K562 (cell line): ENCODE results near the gene DAO. TPM values are rescaled to one million over a fixed set of nuclear protein-coding genes. Genes with fewer than 3 reads are reported as not detected.

ENCODE experiments used
- ATAC-seq: fragments of 200-7000 bp; cut with Tn5 transposase; 3 replicates; pipeline ENCODE4 v1.9.1; 2020; ENCODE audit warnings: moderate library complexity
- BruUV-seq: library from RNA; stranded (reverse); fragments of 400-500 nt; replicated peaks from 2 replicates; lab custom pipeline; 2021; lab: Mats Ljungman, UMichigan
- CTCF ChIA-PET: fragments of 300-600 bp; formaldehyde crosslinking; extraction: SDS; loops from one replicate; lab custom pipeline; 2021; ENCODE audit warnings: low intra/inter-chr PET ratio; lab: Yijun Ruan, JAX
- POLR2A ChIA-PET: fragments of 300-600, 350-650 bp; sonication (Branson Sonifier 250); formaldehyde crosslinking; extraction: SDS; loops from one replicate; lab custom pipeline; 2021; ENCODE audit warnings: antibody characterized with exemption, inconsistent platforms; lab: Yijun Ruan, JAX
- DNase-seq, 4 experiments: peaks; one replicate each; pipeline versions ENCODE4 v3.0.0 to v3.0.0-alpha.2; 2011 to 2018; ENCODE audit warnings: low spot score in 3 of 4, mixed read lengths in 3 of 4; ENCODE audit errors: extremely low read depth in 1 of 4
- FAIRE-seq: peaks from 2 replicates; lab custom pipeline; 2011; peaks lifted over from hg19 to GRCh38; lab: Jason Lieb, UNC
- H2AFZ ChIP-seq: 2 replicates; pipeline ENCODE4 v1.6.0; 2011; ENCODE audit warnings: low read depth, low read length, control low read depth, inconsistent platforms
- H3K27ac ChIP-seq: fragments of 200-600 bp; 3 replicates; pipeline ENCODE4 v1.8.0; 2011; ENCODE audit warnings: low read depth, mild to moderate bottlenecking, control low read depth, inconsistent platforms, low read length, moderate library complexity, mixed read lengths; ENCODE audit errors: extremely low read depth
- H3K27me3 ChIP-seq, 2 experiments: fragments of 300-600 bp in 1 of 2; 2 replicates in 1 of 2; 3 replicates in 1 of 2; pipeline versions ENCODE4 v1.6.0 to v1.8.0; 2011; ENCODE audit warnings: inconsistent platforms in 2 of 2, low read length in 2 of 2, mild to moderate bottlenecking in 1 of 2, mixed read lengths in 1 of 2, moderate library complexity in 1 of 2; ENCODE audit not compliant: control insufficient read depth in 2 of 2, insufficient read depth in 2 of 2
- H3K36me3 ChIP-seq: fragments of 300-600 bp; 3 replicates; pipeline ENCODE4 v1.8.0; 2011; ENCODE audit warnings: mild to moderate bottlenecking, low read length, inconsistent platforms; ENCODE audit not compliant: control insufficient read depth, insufficient read depth
- H3K4me1 ChIP-seq, 2 experiments: fragments of 200-600 bp in 1 of 2; replicated peaks in 1 of 2; 2 replicates in 1 of 2; 3 replicates in 1 of 2; pipeline versions ENCODE4 v1.5.1 to v1.8.0; 2011; ENCODE audit warnings: inconsistent platforms in 2 of 2, low read length in 2 of 2, mild to moderate bottlenecking in 1 of 2, mixed read lengths in 1 of 2, moderate library complexity in 1 of 2; ENCODE audit not compliant: control insufficient read depth in 2 of 2, insufficient read depth in 2 of 2
- H3K4me2 ChIP-seq: 2 replicates; pipeline ENCODE4 v1.6.1; 2011; ENCODE audit warnings: low read length, control low read depth, inconsistent platforms, mixed read lengths; ENCODE audit not compliant: insufficient read depth
- H3K4me3 ChIP-seq: fragments of 200-600 bp; sonication (generic), shearing (Covaris generic); 2 replicates; pipeline ENCODE4 v1.5.1; 2016; ENCODE audit warnings: control low read depth, inconsistent platforms
- H3K79me2 ChIP-seq: fragments of 200-600 bp; 3 replicates; pipeline ENCODE4 v1.8.0; 2011; ENCODE audit warnings: low read length, inconsistent platforms; ENCODE audit not compliant: control insufficient read depth, insufficient read depth
- H3K9ac ChIP-seq, 2 experiments: 2 replicates each; pipeline versions ENCODE4 v1.6.0 to v1.6.1; 2011; ENCODE audit warnings: low read depth in 2 of 2, low read length in 2 of 2, control low read depth in 1 of 2, inconsistent platforms in 1 of 2, mild to moderate bottlenecking in 1 of 2, mixed read lengths in 1 of 2; ENCODE audit not compliant: insufficient read depth in 1 of 2
- H3K9me1 ChIP-seq: one replicate; pipeline ENCODE4 v1.6.0; 2011; ENCODE audit warnings: inconsistent platforms, mild to moderate bottlenecking, low read length, moderate library complexity; ENCODE audit not compliant: control insufficient read depth, insufficient read depth
- H3K9me3 ChIP-seq: replicated peaks from 2 replicates; pipeline ENCODE4 v1.5.1; 2011; ENCODE audit warnings: low read depth, low read length, inconsistent platforms; ENCODE audit not compliant: control insufficient read depth, insufficient read depth
- H4K20me1 ChIP-seq: replicated peaks from 2 replicates; pipeline ENCODE4 v1.6.1; 2011; ENCODE audit warnings: low read length, inconsistent platforms, mixed read lengths; ENCODE audit not compliant: control insufficient read depth, insufficient read depth
- CTCFL ChIP-seq: IDR thresholded peaks from 2 replicates; pipeline ENCODE4 v1.6.1; 2011; ENCODE audit warnings: borderline replicate concordance, low read depth, mild to moderate bottlenecking, moderate library complexity, low read length; ENCODE audit not compliant: insufficient read depth, poor library complexity, severe bottlenecking
- GABPA ChIP-seq: fragments of 200-800 bp; sonication (Bioruptor generic); conservative IDR thresholded peaks from 2 replicates; pipeline ENCODE4 v1.6.1; 2016; ENCODE audit warnings: low read depth, missing genetic modification characterization, missing compliant biosample characterization
- TGIF2 ChIP-seq: sonication (generic); formaldehyde crosslinking; IDR thresholded peaks from 2 replicates; pipeline ENCODE4 v1.8.1; 2022; ENCODE audit warnings: mild to moderate bottlenecking, missing genetic modification reagents, moderate library complexity
- WGBS: fragments of 100-300 bp; shearing (Covaris generic); methylation state at CpG from one replicate; pipeline ENCODE4 v1.1.6; 2016; ENCODE audit warnings: low coverage, mixed read lengths; ENCODE audit not compliant: insufficient coverage; ENCODE audit errors: missing lambda C conversion rate; 5-methylcytosine and 5-hydroxymethylcytosine counted together
- in situ Hi-C: fragments of 300-500 bp; cut with MboI; formaldehyde crosslinking; loops from 4 replicates; pipeline ENCODE4 v1.15.0; 2018; ENCODE audit warnings: inconsistent platforms, mixed read lengths
- intact Hi-C: fragments of 100-400 bp; cut with micrococcal nuclease; formaldehyde crosslinking; loops from 2 replicates; pipeline ENCODE4 v1.14.2; 2022
- polyA plus RNA-seq, 8 experiments: library from polyadenylated mRNA; depleted of rRNA in 4 of 8; stranded (reverse) in 5 of 8; unstranded in 3 of 8; fragments of >200 nt; fragmentation: Nextera tagmentation in 2 of 8; fragmentation: Illumina TruSeq in 1 of 8; extraction: Ambion mirVana in 2 of 8; extraction: Trizol in 1 of 8; gene quantifications; 2 replicates each; pipeline versions ENCODE4 v1.2.1 to v1.2.3, GENCODE V29; 2011 to 2014; ENCODE audit warnings: inconsistent platforms in 1 of 8, missing spikeins in 1 of 8
- total RNA-seq, 7 experiments: library from RNA; depleted of rRNA in 6 of 7; stranded (reverse); fragments of >200 nt in 6 of 7; fragmentation: Illumina TruSeq in 2 of 7; extraction: Trizol in 2 of 7; gene quantifications; 2 replicates each; pipeline versions ENCODE4 v1.2.1 to v1.2.3, GENCODE V29; 2011 to 2021; ENCODE audit warnings: low replicate concordance in 1 of 7

The DAO gene
- total and polyA plus RNA-seq, 9 of the 15 experiments (the other 6 are each of a cell fraction or from before 2014, with no cell fraction given): not detected

- no peak for TF ChIP-seq GABPA
- TF ChIP-seq TGIF2 (CRISPR knock-in tag): no peak
- TF ChIP-seq CTCFL: no peak
- intact Hi-C loops: no loop called here
- DNase-seq: no peak
- no peak overlapping the region for H3K27ac ChIP-seq
- H3K79me2 ChIP-seq: no peaks in the 10 kb centered on the region
- H3K4me1 ChIP-seq: no peaks in the 10 kb centered on the region; a peak in 1 of 5 replicates
- H4K20me1 ChIP-seq: no peaks in the 10 kb centered on the region
- no peak for FAIRE-seq
- no peak overlapping the region for H3K4me3 ChIP-seq
- in situ Hi-C loops: no loop called here
- 3% methylated on average over 2 of the region's 2 CpGs for WGBS
- ChIA-PET POLR2A (no interaction called here), CTCF (no interaction called here)
- no peak overlapping the region for H2AFZ ChIP-seq
- H3K9ac ChIP-seq: no peak overlapping the region
- H3K4me2 ChIP-seq: no peak overlapping the region
- H3K27me3 ChIP-seq: peaks cover 0 to 9% of the 10 kb centered on the region in 2 experiments; a peak in 2 of 5 replicates
- H3K9me3 ChIP-seq: 0 out of 2 replicates have a peak, but pooled peaks cover 1% of the 10 kb centered on the region
- H3K9me1 ChIP-seq: no peaks in the 10 kb centered on the region
- no TSS peak for BruUV-seq
- ATAC-seq: no peak
- no peaks in the 10 kb centered on the region for H3K36me3 ChIP-seq
Measured at GRCh38 chr12:108918206-108918605, 38.3 kb downstream of the DAO start.
